ENCODE measurements around the gene NPC1. TPM values are rescaled to one million over a fixed set of nuclear protein-coding genes. Genes with fewer than 3 reads are reported as not detected.

Gene NPC1
- total RNA-seq, 1 experiment from 2014 or later: 29.5 TPM

DNA sequence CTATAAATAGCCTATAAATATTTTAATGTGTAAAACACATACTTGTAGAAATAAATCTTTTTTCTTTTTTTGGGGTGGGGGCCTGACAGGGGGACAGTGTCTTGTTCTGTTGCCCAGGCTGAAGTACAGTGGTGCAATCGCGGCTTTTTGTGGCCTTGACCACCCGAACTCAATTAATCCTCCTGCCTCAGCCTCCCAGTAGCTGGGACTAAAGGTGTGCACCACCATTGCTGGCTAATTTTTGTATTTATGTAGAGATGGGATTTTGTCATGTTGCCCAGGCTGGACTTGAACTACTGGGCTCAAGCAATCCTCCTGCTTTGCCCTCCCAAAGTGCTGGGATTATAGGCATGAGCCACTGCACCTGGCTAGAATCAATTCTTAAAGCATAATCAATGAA lies 37.6 kb downstream of the NPC1 start:
- Mint-ChIP-seq H3K36me3 (ENCODE audit: insufficient read depth, unreplicated experiment) (peaks cover 47% of the 10 kb centered on the region), H3K4me1 (ENCODE audit: low read depth, unreplicated experiment) (peaks cover 7% of the 10 kb centered on the region), H3K4me3 (ENCODE audit: unreplicated experiment) (no peak overlapping the region), H3K27me3 (ENCODE audit: insufficient read depth, unreplicated experiment) (no peaks in the 10 kb centered on the region), H3K9me3 (ENCODE audit: unreplicated experiment) (no peaks in the 10 kb centered on the region), H3K27ac (ENCODE audit: unreplicated experiment) (no peak overlapping the region)
- DNase-seq: no peak
- TF ChIP-seq CTCF (IDR thresholded peaks at IDR 0.05; ENCODE audit: insufficient read depth in 1 of 2, low read depth in 1 of 2, low read length in 1 of 2, severe bottlenecking in 1 of 2, unreplicated experiment in 1 of 2): no peak
- POLR2A ChIA-PET: no interaction called here
- H3K36me3 ChIP-seq (ENCODE audit: control insufficient read depth, insufficient read depth, low read length): no peaks in the 10 kb centered on the region
- CTCF ChIA-PET: no interaction called here
- no peak overlapping the region for H3K4me3 ChIP-seq (ENCODE audit: low read depth, low read length)
- intact Hi-C loops (cut with micrococcal nuclease; ENCODE audit: unreplicated experiment): no loop called here
- H3K27me3 ChIP-seq (replicated peaks; ENCODE audit: control insufficient read depth, insufficient read depth, low read length): no peaks in the 10 kb centered on the region
- no peaks in the 10 kb centered on the region for H3K4me1 ChIP-seq
- no TSS peak for BruUV-seq (replicated peaks)
- H3K9me3 ChIP-seq: no peaks in the 10 kb centered on the region

DNA sequence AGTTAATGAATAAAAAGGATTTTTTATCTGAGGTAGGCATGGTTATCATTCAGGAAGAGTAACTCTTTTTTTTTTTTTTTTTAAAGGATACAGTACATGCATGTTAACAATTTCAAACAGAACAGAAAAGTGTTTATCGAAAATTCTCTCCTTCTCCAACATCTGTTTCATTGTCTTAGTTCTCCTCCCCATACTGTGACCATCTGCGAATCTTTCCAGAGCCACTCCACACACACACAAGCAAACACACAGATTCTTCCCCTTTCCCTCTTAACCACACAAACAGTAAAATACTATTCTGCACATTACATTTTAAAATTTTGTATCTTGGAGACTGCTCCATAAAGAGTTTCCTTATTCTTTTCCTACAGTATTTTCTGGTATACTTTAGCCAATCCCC lies 38.0 kb downstream of the NPC1 start:
- ChIA-PET POLR2A (no interaction called here), CTCF (no interaction called here)
- Histone ChIP-seq H3K4me1 (no peaks in the 10 kb centered on the region), H3K36me3 (ENCODE audit: control insufficient read depth, insufficient read depth, low read length) (no peaks in the 10 kb centered on the region), H3K27me3 (replicated peaks; ENCODE audit: control insufficient read depth, insufficient read depth, low read length) (no peaks in the 10 kb centered on the region), H3K9me3 (no peaks in the 10 kb centered on the region), H3K4me3 (ENCODE audit: low read depth, low read length) (no peak overlapping the region)
- no peaks in the 10 kb centered on the region for H3K27me3 Mint-ChIP-seq (ENCODE audit: insufficient read depth, unreplicated experiment)
- H3K36me3 Mint-ChIP-seq (ENCODE audit: insufficient read depth, unreplicated experiment): peaks cover 47% of the 10 kb centered on the region
- TF ChIP-seq CTCF (IDR thresholded peaks at IDR 0.05; ENCODE audit: insufficient read depth in 1 of 2, low read depth in 1 of 2, low read length in 1 of 2, severe bottlenecking in 1 of 2, unreplicated experiment in 1 of 2): no peak
- H3K4me3 Mint-ChIP-seq (ENCODE audit: unreplicated experiment): no peak overlapping the region
- no TSS peak for BruUV-seq (replicated peaks)
- H3K9me3 Mint-ChIP-seq (ENCODE audit: unreplicated experiment): no peaks in the 10 kb centered on the region
- peaks cover 7% of the 10 kb centered on the region for H3K4me1 Mint-ChIP-seq (ENCODE audit: low read depth, unreplicated experiment)
- DNase-seq: no peak
- H3K27ac Mint-ChIP-seq (ENCODE audit: unreplicated experiment): no peak overlapping the region
- intact Hi-C loops (cut with micrococcal nuclease; ENCODE audit: unreplicated experiment): no loop called here

DNA sequence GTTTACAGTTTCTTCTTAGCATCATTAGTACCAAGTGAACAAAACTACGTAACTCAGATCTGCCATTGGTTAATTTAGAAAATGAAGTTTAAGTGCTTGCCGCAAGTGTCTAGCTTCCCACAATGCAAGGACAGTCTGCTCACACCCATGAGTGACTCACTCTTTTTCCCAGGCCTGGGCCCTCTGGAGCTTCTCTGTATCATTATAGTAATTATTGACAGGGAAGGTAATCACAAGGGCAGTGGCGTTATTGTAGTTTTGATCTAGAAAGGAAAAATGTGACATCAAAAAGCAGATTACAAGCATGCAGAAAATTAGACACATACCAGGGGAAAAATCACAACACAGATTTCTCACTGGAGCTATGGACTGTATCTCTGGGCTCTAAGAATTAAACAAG lies 38.5 kb downstream of the NPC1 start:
- Histone ChIP-seq H3K4me1 (no peaks in the 10 kb centered on the region), H3K4me3 (ENCODE audit: low read depth, low read length) (no peak overlapping the region), H3K36me3 (ENCODE audit: control insufficient read depth, insufficient read depth, low read length) (no peaks in the 10 kb centered on the region), H3K27me3 (replicated peaks; ENCODE audit: control insufficient read depth, insufficient read depth, low read length) (no peaks in the 10 kb centered on the region), H3K9me3 (no peaks in the 10 kb centered on the region)
- TF ChIP-seq CTCF (IDR thresholded peaks at IDR 0.05; ENCODE audit: insufficient read depth in 1 of 2, low read depth in 1 of 2, low read length in 1 of 2, severe bottlenecking in 1 of 2, unreplicated experiment in 1 of 2): no peak
- CTCF ChIA-PET: no interaction called here
- Mint-ChIP-seq H3K4me3 (ENCODE audit: unreplicated experiment) (no peak overlapping the region), H3K36me3 (ENCODE audit: insufficient read depth, unreplicated experiment) (peaks cover 47% of the 10 kb centered on the region), H3K27ac (ENCODE audit: unreplicated experiment) (no peak overlapping the region), H3K9me3 (ENCODE audit: unreplicated experiment) (no peaks in the 10 kb centered on the region), H3K27me3 (ENCODE audit: insufficient read depth, unreplicated experiment) (no peaks in the 10 kb centered on the region), H3K4me1 (ENCODE audit: low read depth, unreplicated experiment) (peaks cover 7% of the 10 kb centered on the region)
- no TSS peak for BruUV-seq (replicated peaks)
- no peak for DNase-seq
- intact Hi-C loops (cut with micrococcal nuclease; ENCODE audit: unreplicated experiment): no loop called here
- POLR2A ChIA-PET: no interaction called here
